Measurements from ENCODE around the gene IFNL1.

DNA sequence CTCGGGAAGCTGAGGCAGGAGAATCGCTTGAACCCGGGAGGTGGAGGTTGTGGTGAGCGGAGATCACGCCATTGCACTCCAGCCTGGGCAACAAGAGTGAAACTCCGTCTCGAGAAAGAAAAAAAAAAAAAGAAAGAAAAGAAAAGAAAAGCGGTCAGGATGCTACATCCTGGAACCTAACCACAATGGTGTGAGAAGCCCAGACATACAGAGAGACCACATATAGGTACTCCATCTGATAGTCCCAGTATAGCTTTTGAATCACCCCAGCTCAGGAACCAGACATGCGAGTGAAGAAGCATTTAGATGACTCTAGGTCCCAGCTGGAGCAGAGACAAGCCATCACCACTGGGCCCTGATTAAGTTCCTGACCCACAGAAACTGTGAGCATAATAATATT lies 3.2 kb downstream of the IFNL1 start:
- no peak for TF ChIP-seq CTCF (IDR thresholded peaks at IDR 0.05)
- no peak for TF ChIP-seq EZH2 (IDR thresholded peaks at IDR 0.05; ENCODE audit: borderline replicate concordance, insufficient read depth, low read depth, low read length, poor library complexity, severe bottlenecking)

All from B cell (primary cell).